Osteoblast (primary cell): ENCODE measurements around the gene EMB. TPM values are rescaled to one million over a fixed set of nuclear protein-coding genes. Genes with fewer than 3 reads are reported as not detected.
"Not testable (repeated sequence)": the region's sequence is repeated elsewhere in the genome, so short reads cannot be mapped to it uniquely, and the experiment has no call there.

Experiments used
- DNase-seq: peaks from one replicate; pipeline ENCODE4 v3.0.0; 2011; ENCODE audit warnings: low spot score, mixed read lengths; ENCODE audit not compliant: insufficient read length; ENCODE audit errors: missing footprints
- H2AFZ ChIP-seq: 2 replicates; pipeline ENCODE4 v1.6.0; 2011; ENCODE audit warnings: mild to moderate bottlenecking, low read length
- H3K27ac ChIP-seq: 2 replicates; pipeline ENCODE4 v1.5.1; 2011; ENCODE audit warnings: mild to moderate bottlenecking, low read depth, low read length, moderate library complexity
- H3K27me3 ChIP-seq: 2 replicates; pipeline ENCODE4 v1.6.0; 2012; ENCODE audit warnings: mild to moderate bottlenecking, control low read depth, inconsistent platforms, low read length, moderate library complexity; ENCODE audit not compliant: insufficient read depth
- H3K36me3 ChIP-seq: 2 replicates; pipeline ENCODE4 v1.5.1; 2011; ENCODE audit warnings: mild to moderate bottlenecking, low read length, control low read depth, moderate library complexity; ENCODE audit not compliant: insufficient read depth
- H3K4me1 ChIP-seq: 2 replicates; pipeline ENCODE4 v1.5.1; 2011; ENCODE audit warnings: mild to moderate bottlenecking, low read length, control low read depth, moderate library complexity; ENCODE audit not compliant: insufficient read depth
- H3K4me2 ChIP-seq: 2 replicates; pipeline ENCODE4 v1.6.0; 2011; ENCODE audit warnings: mild to moderate bottlenecking, low read length; ENCODE audit not compliant: insufficient read depth
- H3K4me3 ChIP-seq: fragments of 200-600 bp; sonication (generic); 3 replicates; pipeline ENCODE4 v1.5.1; 2012; ENCODE audit warnings: mild to moderate bottlenecking, low read length, inconsistent platforms; ENCODE audit not compliant: insufficient read depth
- H3K79me2 ChIP-seq: 2 replicates; pipeline ENCODE4 v1.6.0; 2012; ENCODE audit warnings: mild to moderate bottlenecking, low read length, control low read depth, inconsistent platforms; ENCODE audit not compliant: insufficient read depth
- H3K9me3 ChIP-seq: 2 replicates; pipeline ENCODE4 v1.5.1; 2011; ENCODE audit warnings: low read depth, low read length, control low read depth
- H4K20me1 ChIP-seq: 2 replicates; pipeline ENCODE4 v1.6.0; 2012; ENCODE audit warnings: mild to moderate bottlenecking, low read length, control low read depth; ENCODE audit not compliant: insufficient read depth
- total RNA-seq: library from RNA; depleted of rRNA; stranded (reverse); fragments of >200 nt; gene quantifications from 2 replicates; pipeline ENCODE4 v1.2.3, GENCODE V29; 2012
- TF ChIP-seq, protein P1 (sequence below): IDR thresholded peaks from 2 replicates; pipeline ENCODE4 v1.5.1; 2011; ENCODE audit warnings: mild to moderate bottlenecking, low read depth, low read length, moderate library complexity; ENCODE audit errors: extremely low read depth

EMB gene
- total RNA-seq, 1 donor = 14.5 TPM

DNA sequence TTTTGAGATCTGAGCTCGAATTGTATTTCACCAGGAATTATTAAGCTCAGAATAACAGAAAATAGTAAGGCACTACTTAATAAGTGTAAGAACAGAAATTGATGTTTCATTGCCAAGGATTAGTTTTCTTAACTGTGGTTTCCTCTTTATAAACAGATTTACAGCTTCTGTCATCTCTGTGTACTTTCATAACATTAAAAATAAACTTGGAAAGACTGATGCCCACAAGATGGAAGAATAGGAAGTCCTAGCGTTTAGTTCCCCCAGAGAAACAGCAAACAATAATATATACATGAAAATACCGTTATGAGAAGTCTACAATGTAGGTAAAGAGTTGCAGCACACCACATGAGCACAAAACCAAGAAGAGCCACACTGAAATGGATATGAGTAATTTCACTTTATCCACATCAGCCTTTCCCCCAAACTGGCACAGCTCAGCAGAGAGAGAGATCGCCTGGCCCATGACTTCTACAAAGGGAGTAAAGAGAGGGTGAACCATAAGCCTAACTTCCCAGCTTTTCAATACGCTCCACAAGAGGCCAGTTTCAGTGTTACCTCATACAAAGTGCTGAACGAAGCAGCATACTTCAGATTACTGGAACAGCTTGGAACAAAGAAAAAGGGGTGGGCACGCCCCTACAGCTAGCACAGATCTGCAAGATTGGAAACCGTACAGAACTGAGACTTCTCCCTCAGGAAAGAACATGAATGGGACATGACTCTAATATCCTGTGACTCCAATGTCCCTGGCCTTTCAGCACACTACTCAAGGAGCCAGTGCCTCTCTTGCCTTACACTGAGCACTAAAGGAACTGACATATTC lies 75.4 kb downstream of the EMB start:
- peak; percentile 29 for DNase-seq

DNA sequence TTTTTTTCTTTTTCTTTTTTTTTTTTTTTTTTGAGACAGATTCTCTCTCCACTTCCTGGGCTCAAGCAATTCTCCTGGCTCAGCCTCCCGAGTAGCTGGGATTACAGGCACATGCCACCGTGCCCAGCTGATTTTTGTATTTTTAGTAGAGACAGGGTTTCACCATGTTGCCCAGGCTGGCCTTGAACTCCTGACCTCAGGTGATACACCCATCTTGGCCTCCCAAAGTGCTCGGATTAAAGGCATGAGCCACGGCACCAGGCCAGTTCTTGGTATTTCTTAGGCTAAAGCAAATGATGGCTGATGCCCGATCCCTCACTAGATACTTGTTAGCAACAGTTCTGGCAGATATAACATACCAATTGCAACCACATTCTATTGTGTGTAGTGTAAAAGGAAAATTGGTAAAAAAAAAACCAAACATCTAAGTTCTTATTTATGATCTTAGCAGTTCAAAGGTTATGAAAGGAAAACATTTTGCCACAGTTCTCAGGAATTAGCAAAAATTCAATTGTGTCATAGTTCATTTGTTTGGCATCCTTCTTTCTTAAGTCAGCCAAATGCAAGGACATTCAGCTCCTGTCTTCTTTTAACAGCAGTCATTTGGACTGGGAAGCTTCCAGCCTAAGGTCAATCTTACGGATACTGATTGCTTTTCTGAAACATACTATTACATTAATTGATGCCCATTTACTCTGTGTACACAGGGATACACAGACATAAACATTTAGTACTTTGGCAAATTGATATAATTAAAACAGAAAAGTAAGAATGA lies 76.4 kb downstream of the EMB start:
- not testable (repeated sequence) for H2AFZ ChIP-seq, H4K20me1 ChIP-seq, H3K79me2 ChIP-seq, DNase-seq, H3K4me2 ChIP-seq, H3K4me3 ChIP-seq, H3K27me3 ChIP-seq, H3K27ac ChIP-seq, H3K36me3 ChIP-seq, H3K9me3 ChIP-seq, H3K4me1 ChIP-seq

More for the DNA sequence above, 75.4 kb downstream of the EMB start:
- H4K20me1 ChIP-seq = no peaks in the 10 kb centered on the region
- no peaks in the 10 kb centered on the region for H3K4me1 ChIP-seq
- TF ChIP-seq, protein P1, sequence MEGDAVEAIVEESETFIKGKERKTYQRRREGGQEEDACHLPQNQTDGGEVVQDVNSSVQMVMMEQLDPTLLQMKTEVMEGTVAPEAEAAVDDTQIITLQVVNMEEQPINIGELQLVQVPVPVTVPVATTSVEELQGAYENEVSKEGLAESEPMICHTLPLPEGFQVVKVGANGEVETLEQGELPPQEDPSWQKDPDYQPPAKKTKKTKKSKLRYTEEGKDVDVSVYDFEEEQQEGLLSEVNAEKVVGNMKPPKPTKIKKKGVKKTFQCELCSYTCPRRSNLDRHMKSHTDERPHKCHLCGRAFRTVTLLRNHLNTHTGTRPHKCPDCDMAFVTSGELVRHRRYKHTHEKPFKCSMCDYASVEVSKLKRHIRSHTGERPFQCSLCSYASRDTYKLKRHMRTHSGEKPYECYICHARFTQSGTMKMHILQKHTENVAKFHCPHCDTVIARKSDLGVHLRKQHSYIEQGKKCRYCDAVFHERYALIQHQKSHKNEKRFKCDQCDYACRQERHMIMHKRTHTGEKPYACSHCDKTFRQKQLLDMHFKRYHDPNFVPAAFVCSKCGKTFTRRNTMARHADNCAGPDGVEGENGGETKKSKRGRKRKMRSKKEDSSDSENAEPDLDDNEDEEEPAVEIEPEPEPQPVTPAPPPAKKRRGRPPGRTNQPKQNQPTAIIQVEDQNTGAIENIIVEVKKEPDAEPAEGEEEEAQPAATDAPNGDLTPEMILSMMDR = no peak
- no peak overlapping the region for H2AFZ ChIP-seq
- H3K27me3 ChIP-seq = no peaks in the 10 kb centered on the region
- no peaks in the 10 kb centered on the region for H3K36me3 ChIP-seq
- no peak overlapping the region for H3K4me3 ChIP-seq
- no peaks in the 10 kb centered on the region for H3K9me3 ChIP-seq
- H3K27ac ChIP-seq = no peak overlapping the region
- H3K79me2 ChIP-seq = no peaks in the 10 kb centered on the region
- H3K4me2 ChIP-seq = no peak overlapping the region

DNA sequence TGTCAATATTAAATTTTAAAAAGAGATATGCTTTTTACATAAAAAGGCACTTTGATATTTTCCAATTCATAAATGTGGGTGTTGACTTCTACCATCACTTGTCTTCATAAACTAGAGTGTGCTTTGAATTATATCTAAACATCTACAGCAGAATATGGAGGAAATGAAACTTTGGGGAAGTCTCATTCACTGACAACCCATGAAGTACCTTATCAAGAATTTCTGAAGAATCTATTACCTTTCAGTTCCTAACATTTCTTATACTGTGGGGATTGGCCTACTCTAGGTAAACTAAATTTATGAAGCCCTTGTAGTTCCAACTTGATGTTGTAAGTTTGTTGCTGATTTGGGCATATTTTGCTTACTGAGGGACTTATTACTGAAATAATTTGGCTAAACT lies 81.9 kb downstream of the EMB start:
- Histone ChIP-seq H3K27me3 (no peaks in the 10 kb centered on the region), H3K27ac (no peak overlapping the region), H3K4me1 (no peaks in the 10 kb centered on the region), H2AFZ (no peak overlapping the region), H4K20me1 (no peaks in the 10 kb centered on the region), H3K4me3 (no peak overlapping the region), H3K9me3 (no peaks in the 10 kb centered on the region), H3K4me2 (no peak overlapping the region), H3K36me3 (no peaks in the 10 kb centered on the region), H3K79me2 (no peaks in the 10 kb centered on the region)
- no peak for DNase-seq
- TF ChIP-seq, protein P1 = no peak

DNA sequence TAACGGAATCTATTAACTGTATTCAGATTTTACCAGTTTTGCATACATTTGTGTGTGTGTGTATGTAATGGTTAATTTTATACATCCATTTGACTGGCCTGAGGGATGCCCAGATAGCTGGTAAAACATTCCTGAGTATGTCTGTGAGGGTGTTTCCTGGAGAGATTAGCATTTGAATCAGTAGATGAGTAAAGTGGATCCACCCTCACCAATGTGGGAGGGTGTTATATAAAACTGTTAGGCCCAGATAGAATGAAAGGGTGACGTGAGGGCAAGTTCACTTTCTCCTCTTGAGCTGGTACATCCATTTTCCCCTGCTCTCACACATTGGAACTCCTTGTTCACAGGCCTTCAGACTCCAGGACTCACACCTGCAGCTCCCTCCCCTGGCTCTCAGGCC lies 88.7 kb downstream of the EMB start:
- Histone ChIP-seq H4K20me1 (no peaks in the 10 kb centered on the region), H2AFZ (no peak overlapping the region), H3K4me2 (no peak overlapping the region), H3K79me2 (no peaks in the 10 kb centered on the region), H3K4me3 (no peak overlapping the region), H3K27ac (no peak overlapping the region), H3K27me3 (no peaks in the 10 kb centered on the region), H3K36me3 (no peaks in the 10 kb centered on the region), H3K4me1 (no peaks in the 10 kb centered on the region), H3K9me3 (no peaks in the 10 kb centered on the region)
- DNase-seq = no peak
- TF ChIP-seq, protein P1 = no peak

Other genes with a start within 250 kb of the EMB start
- 22.1 and 30.8 TPM in 2 replicates for gene PARP8, start 225.3 kb upstream of the EMB start, total RNA-seq